LNCAP (cell line): ENCODE data around the gene LINGO4.

Experiments used
- CTCF ChIP-seq: fragments of 450-650 bp; IDR thresholded peaks from 2 replicates; pipeline ENCODE4 v1.5.1; 2017; ENCODE audit warnings: mild to moderate bottlenecking

LINGO4 gene

GRCh38 chr1:151847867-151848596, 42.8 kb upstream of the LINGO4 start:
- no peak for TF ChIP-seq CTCF

DNA sequence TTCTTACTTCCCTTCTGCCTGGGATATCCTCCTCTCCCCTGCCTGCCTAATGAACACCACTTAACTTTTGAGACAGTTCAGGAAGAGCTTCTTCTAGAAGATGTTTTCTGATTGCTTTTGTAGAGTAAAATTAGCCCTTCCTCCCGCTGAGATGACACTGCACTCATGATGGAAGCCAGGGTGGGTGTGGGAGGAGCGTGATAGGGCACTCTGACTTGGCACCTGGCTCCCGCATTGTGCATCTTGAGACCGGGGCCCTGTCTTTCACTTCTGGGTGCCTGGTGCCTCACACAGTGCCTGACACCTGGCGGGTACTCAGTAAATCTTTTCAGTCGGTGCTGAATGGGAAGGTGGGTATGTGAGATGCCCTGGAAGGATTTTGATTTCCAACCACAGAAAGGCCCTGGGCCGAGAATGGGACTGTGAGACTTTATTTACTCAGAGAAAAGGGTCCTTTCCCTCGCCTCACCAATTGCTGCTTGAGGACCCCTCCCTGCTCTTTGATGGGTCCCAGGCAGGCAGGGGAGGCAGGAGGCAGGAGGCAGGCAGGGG, 41.5 kb upstream of the LINGO4 start:
- TF ChIP-seq CTCF = no peak

DNA sequence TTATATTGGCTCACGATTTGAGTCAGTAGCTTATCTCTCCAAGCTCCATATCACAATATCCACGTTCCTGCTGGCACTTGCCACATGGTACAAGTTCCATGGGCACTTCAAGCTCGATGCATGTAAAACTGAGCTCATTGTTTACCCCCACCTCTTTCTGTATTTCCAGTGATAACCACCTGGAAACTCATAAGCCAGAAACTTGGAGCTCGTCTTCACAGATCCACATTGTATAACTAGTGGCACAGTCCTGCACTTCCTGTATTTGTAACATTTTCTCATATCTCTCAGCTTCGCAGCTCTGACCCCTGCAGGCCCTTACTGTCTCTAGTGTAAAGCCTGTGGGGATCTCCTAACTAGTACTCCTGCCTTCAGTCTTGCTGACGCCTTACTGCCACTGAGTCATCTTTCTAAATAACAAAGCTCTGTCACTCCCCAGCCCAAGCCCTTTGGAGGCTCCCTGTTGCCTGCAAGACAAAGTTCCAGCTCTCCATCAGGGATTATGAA, 40.9 kb upstream of the LINGO4 start:
- TF ChIP-seq CTCF = no peak

DNA sequence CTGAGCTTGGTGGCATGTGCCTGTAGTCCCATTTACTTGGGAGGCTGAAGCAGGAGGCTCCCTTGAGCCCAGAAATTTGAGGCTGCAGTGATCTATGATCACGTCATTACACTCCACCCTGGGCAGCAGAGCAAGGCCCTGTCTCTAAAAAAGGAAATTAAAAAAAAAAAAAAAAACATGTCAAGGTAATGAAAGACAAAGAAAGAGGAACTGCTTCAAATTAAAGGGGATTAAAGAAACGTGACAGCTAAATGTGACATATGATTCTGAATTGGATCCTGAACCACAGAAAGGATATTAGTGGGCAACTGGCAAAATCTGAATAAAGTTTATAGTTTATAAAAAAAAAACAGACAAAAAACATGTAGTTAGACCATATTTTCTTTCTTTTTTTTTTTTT, 38.2 kb upstream of the LINGO4 start:
- TF ChIP-seq CTCF = no peak

DNA sequence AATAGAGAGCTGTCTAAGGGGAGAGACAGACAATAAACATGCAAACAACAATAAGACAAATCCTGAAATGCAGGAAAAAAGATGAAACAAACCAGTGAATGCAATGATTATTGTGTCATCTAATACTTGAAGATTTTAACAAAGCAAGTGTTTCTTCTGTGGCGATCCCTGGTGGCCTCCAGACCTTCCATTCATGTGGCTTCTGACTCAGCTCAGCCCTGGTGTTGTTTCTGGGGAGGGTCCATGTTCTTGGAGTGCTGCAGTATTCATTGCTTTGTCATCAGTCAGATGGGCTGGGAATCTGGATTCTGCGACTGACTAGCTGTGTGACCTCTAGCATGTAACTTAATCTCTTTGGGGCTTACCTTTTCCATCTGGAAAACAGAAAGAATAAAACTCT, 35.9 kb upstream of the LINGO4 start:
- no peak for TF ChIP-seq CTCF

DNA sequence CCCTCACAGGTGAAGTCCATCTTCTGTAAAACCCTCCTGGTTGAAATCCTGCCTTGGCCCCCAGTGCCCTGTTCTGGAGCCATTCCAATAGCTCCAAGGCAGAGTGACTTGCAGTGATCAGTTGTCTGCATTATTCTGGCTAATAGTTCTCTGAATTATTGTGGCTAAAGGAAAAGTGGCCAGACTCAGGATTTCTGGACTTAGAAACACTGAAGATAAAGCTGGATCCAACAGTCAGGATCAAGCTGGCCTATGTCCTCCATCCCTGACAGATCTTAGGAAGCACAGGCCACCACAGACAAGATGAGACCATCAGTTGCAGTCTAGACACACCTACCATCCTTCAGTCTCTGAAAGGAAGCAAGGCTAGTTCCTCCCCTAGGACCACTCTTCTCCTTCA, 35.2 kb upstream of the LINGO4 start:
- TF ChIP-seq CTCF = no peak

DNA sequence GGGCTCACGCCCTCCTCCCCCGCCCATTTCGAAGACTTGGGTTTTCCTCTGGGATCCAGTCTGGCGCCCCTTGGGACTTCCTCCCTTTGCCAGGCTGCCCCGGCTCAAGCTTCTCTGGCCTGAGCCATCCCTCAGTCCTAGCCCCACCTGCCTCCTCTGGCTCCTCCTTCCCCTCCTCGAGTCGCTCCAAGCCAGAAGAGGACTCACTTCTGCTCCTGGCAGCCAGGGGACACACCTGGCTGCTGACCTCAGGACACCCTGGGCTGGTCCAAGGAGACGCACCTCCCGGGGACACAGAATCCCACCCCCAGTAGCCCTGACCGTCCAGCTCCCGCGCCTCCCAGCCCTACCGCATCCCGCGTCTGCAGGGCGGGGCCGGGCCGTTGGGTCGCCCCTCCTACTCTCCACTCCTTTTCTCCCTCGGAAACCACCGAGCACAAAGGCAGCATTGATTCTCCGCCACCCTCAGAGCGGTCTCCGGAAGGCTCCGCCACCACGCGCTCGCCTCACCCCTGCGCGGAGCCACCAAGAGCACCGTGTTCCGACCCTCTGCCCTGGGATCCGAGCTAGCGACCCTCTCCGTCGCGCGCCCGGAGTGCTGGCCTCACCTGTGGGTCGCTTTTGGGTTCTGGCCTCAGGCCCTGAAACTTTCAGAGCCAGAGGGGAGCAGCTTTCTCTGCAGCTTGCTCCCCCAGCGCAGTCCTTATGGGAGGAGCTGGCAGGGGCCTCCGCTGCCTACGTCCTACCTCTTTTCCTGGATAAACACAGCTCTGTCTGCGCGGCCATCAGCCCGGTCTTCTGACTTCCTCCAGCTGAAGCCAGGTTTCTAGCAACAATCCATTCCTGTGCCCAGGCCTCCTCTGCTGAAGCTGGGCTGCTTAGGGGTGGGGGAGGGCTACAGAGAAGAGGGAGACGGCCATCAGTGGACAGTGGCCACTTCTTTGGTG, 34.5 kb upstream of the LINGO4 start, which contains the start of gene C2CD4D:
C2CD4D (minus strand) TSS at position 364 of the 947 bp plus-strand sequence. CDS start 831 bp downstream, outside the sequence.
- TF ChIP-seq CTCF = no peak
